PC-9 (cell line): ENCODE results near the gene AUTS2.

Experiments used
- EZH2 ChIP-seq: fragments of 200-600 bp; sonication (generic); IDR thresholded peaks from 2 replicates; pipeline ENCODE4 v1.8.0; 2017; ENCODE audit warnings: antibody characterized with exemption, low read depth
- TF ChIP-seq, protein P1 (sequence below): fragments of 200-600 bp; sonication (generic); conservative IDR thresholded peaks from 2 replicates; pipeline ENCODE4 v1.6.1; 2017; ENCODE audit warnings: mixed run types, antibody characterized with exemption, mild to moderate bottlenecking, moderate library complexity

DNA sequence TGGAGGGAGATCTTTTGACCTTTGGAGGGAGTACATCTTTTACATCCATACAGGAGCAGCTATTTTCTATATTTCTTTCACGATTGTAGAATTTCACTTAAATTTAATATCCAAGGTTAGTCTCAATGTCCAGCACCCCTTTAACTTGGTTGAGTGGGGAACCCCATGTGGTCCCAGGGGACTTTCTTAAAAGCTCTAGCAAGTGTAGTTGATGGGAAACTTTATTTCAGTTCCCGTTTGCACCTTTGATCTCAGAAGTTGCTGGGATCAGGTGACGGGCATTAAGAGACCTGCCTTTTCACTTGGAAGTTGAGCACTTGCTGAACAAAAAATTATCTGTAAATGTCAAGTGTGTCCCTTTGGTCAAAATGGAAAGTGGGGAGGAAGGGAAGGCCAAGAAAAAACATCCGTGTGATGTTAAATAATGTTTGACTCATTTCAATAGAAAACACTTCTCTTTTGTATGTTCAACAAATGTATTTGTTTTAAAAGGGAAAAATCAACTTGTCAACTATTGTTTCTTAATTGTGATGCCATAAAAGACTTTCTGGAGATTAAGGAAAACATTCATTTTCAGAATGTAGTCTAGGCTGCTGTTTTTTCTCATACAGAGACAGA is 1163.5 kb downstream of the AUTS2 start:
- TF ChIP-seq, protein P1, sequence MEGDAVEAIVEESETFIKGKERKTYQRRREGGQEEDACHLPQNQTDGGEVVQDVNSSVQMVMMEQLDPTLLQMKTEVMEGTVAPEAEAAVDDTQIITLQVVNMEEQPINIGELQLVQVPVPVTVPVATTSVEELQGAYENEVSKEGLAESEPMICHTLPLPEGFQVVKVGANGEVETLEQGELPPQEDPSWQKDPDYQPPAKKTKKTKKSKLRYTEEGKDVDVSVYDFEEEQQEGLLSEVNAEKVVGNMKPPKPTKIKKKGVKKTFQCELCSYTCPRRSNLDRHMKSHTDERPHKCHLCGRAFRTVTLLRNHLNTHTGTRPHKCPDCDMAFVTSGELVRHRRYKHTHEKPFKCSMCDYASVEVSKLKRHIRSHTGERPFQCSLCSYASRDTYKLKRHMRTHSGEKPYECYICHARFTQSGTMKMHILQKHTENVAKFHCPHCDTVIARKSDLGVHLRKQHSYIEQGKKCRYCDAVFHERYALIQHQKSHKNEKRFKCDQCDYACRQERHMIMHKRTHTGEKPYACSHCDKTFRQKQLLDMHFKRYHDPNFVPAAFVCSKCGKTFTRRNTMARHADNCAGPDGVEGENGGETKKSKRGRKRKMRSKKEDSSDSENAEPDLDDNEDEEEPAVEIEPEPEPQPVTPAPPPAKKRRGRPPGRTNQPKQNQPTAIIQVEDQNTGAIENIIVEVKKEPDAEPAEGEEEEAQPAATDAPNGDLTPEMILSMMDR, result no peak
- no peak for TF ChIP-seq EZH2
